ENCODE measurements around the gene TCF21.
A peak's percentile ranks its signal among the peaks of the same experiment; 100 is the strongest.

TCF21 gene

DNA sequence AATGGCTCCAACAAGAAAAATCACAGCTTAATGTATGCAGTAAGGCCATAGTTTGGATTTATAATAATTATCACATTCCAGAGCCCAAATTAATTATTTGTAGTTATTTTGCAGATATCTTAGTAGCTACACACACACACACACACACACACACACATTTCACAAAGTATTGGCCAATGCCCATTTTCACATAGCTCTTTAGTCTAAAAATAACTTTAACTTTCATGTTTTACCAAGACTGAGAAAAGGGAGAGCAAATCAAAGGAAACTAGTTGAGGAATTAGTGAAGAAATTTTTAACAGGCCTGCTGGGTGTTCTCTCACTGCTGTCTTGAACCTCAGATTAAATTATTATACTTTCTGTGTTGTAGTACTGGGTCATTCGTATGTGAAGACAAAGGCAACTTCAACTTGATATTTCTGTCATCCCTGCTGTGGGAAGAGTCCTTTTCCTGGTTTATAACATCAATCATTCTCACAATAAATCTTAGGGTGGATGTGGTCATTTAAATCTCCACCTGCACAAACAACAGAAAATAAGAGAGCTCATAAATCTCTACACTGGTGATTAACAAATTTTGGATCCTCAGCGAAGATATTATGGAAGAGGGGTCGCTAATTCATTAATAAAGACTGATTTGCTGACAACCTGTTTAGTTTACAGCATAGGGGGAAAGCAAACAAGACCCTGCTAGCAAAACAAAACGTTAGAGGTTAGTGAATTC lies 1.6 kb upstream of the TCF21 start:
- CTCF ChIA-PET: interaction anchor here (0.6 kb wide), 1 partner anchor 1344 kb away, joined by 3 read pairs; no protein-coding TSS in a partner anchor
- H3K27ac ChIP-seq: no peak overlapping the region
- DNase-seq (ENCODE audit: low spot score): no peak
- POLR2A ChIA-PET (ENCODE audit: low non-redundant PET): no interaction called here
- TF ChIP-seq, protein P1, sequence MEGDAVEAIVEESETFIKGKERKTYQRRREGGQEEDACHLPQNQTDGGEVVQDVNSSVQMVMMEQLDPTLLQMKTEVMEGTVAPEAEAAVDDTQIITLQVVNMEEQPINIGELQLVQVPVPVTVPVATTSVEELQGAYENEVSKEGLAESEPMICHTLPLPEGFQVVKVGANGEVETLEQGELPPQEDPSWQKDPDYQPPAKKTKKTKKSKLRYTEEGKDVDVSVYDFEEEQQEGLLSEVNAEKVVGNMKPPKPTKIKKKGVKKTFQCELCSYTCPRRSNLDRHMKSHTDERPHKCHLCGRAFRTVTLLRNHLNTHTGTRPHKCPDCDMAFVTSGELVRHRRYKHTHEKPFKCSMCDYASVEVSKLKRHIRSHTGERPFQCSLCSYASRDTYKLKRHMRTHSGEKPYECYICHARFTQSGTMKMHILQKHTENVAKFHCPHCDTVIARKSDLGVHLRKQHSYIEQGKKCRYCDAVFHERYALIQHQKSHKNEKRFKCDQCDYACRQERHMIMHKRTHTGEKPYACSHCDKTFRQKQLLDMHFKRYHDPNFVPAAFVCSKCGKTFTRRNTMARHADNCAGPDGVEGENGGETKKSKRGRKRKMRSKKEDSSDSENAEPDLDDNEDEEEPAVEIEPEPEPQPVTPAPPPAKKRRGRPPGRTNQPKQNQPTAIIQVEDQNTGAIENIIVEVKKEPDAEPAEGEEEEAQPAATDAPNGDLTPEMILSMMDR (conservative IDR thresholded peaks at IDR 0.05; ENCODE audit: low read depth): no peak

GRCh38 chr6:133887880-133888230 lies 1.1 kb upstream of the TCF21 start:
- TF ChIP-seq, protein P1 (conservative IDR thresholded peaks at IDR 0.05; ENCODE audit: low read depth): no peak
- no peak overlapping the region for H3K27ac ChIP-seq
- no peak for DNase-seq (ENCODE audit: low spot score)
- ChIA-PET CTCF (no interaction called here), POLR2A (ENCODE audit: low non-redundant PET) (no interaction called here)

- POLR2A ChIA-PET (ENCODE audit: low non-redundant PET): no interaction called here
- TF ChIP-seq, protein P1 (conservative IDR thresholded peaks at IDR 0.05; ENCODE audit: low read depth): no peak
- CTCF ChIA-PET: interaction anchor here (0.6 kb wide), 1 partner anchor 115 kb away, joined by 4 read pairs; no protein-coding TSS in a partner anchor
- no peak overlapping the region for H3K27ac ChIP-seq
- DNase-seq (ENCODE audit: low spot score): no peak
These were observed 867 bp downstream of the TCF21 start for GRCh38 chr6:133889557-133890403.

DNA sequence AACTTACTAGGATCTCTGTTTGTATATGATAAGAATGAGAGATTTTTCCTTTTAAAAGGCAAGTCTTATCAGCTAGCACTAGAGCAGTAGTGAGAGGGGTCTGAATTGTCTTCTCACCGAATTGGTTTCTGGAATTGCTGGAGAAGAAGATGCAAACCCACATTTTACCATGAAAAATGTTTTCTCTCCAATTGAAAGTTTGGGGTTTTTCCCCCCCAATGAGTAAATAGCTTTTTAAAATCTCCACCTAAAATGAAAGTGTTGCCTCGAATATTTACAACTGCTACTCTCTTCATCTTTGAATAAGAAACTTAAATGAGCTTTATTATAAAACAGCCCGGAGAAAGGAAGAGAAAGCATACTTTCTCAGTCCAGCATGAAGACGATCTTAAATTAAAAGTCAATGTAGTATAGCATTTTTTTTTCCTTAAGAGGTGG lies 1.8 kb downstream of the TCF21 start:
- H3K27ac ChIP-seq: peak overlapping the region; percentile 52; the same call in 1 of the 2 replicates
- TF ChIP-seq, protein P1 (conservative IDR thresholded peaks at IDR 0.05; ENCODE audit: low read depth): no peak
- POLR2A ChIA-PET (ENCODE audit: low non-redundant PET): no interaction called here
- CTCF ChIA-PET: interaction anchor here (1.0 kb wide), 1 partner anchor 53 kb away, joined by 4 read pairs; no protein-coding TSS in a partner anchor
- no peak for DNase-seq (ENCODE audit: low spot score)

- POLR2A ChIA-PET (ENCODE audit: low non-redundant PET): no interaction called here
- TF ChIP-seq, protein P1 (conservative IDR thresholded peaks at IDR 0.05; ENCODE audit: low read depth): no peak
- peak overlapping the region; percentile 52 for H3K27ac ChIP-seq
- DNase-seq (ENCODE audit: low spot score): peak; percentile 18
- CTCF ChIA-PET: interaction anchor here (1.0 to 1.4 kb wide), 2 partner anchors 25 to 54 kb away, joined by 3 to 4 read pairs; no protein-coding TSS in a partner anchor
These were observed 2.4 kb downstream of the TCF21 start for GRCh38 chr6:133891149-133891926.
